Mucosa of rectum (tissue), 2 donors: Measurements from ENCODE around the gene OXLD1.

Experiments
- H3K27ac ChIP-seq, 2 donors: one replicate each; pipeline ENCODE4 v1.7.0; 2013; ENCODE audit warnings: inconsistent platforms in 2 of 2, low read depth in 2 of 2, low read length in 2 of 2
- H3K27me3 ChIP-seq, 2 donors: one replicate each; pipeline ENCODE4 v1.7.0; 2013; ENCODE audit warnings: low read length in 2 of 2; ENCODE audit not compliant: control insufficient read depth in 2 of 2, insufficient read depth in 2 of 2
- H3K36me3 ChIP-seq, 2 donors: one replicate each; pipeline ENCODE4 v1.7.0; 2013; ENCODE audit warnings: low read length in 2 of 2; ENCODE audit not compliant: control insufficient read depth in 2 of 2, insufficient read depth in 2 of 2
- H3K4me1 ChIP-seq, 2 donors: one replicate each; pipeline ENCODE4 v1.7.0; 2013; ENCODE audit warnings: low read length in 2 of 2, mild to moderate bottlenecking in 1 of 2; ENCODE audit not compliant: control insufficient read depth in 2 of 2, insufficient read depth in 2 of 2
- H3K4me3 ChIP-seq, 2 donors: one replicate each; pipeline ENCODE4 v1.7.0; 2013; ENCODE audit warnings: low read length in 2 of 2
- H3K9ac ChIP-seq, 2 donors: one replicate each; pipeline ENCODE4 v1.7.0; 2013; ENCODE audit warnings: low read length in 2 of 2, low read depth in 1 of 2, mild to moderate bottlenecking in 1 of 2
- H3K9me3 ChIP-seq, 2 donors: one replicate each; pipeline ENCODE4 v1.7.0; 2013; ENCODE audit warnings: low read length in 2 of 2; ENCODE audit not compliant: control insufficient read depth in 2 of 2
- donor health status: healthy.
- donor health status: Normal muscosa, but diverticular disease.

Gene OXLD1

DNA sequence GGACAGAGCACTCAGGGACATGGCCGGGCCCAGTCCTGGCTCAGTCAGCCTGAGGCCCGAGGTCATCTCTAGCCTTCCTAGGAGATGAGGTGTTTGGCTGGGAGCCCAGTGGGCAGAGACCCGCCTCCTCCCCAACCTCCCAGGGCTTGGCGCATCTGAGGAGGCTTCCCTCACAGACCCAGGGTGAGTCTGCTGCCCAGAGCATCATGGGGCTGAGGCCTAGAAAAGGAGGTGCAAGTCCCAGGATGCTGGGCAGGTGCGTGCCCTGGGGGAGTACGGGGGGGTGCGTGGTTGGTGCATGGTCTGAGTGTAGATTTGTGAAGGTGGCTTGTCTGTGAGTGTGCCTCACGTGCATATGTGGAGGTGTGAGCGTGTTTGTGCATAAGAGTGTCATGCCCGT, 14.7 kb downstream of the OXLD1 start:
- Histone ChIP-seq H3K27me3 (peaks cover 4% of the 10 kb centered on the region in 2 donors), H3K27ac (no peak overlapping the region), H3K4me3 (no peak overlapping the region)

DNA sequence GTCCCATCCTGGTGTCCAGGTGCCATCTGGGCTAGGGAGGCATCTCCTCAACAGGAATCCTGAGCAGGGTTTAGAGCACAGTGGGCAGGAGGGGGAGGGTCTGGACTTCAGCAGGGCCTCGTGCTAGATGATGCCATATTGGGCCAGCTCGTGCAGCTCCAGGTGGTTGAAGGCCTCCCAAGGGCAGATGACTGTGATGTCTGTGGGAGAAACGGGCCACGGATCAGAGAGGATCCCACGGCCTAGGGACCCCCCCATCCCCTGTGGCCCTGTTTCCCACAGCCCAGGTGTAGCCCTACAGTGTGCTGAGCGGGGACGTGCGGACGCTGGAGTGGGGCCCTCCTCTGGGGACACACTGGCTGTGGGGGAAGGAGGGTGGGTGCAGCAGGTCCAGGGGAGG, 15.5 kb downstream of the OXLD1 start:
- Histone ChIP-seq H3K27ac (no peak overlapping the region), H3K4me1 (no peaks in the 10 kb centered on the region), H3K36me3 (no peaks in the 10 kb centered on the region), H3K4me3 (no peak overlapping the region), H3K27me3 (peaks cover 4% of the 10 kb centered on the region in 2 donors), H3K9ac (no peak overlapping the region), H3K9me3 (no peaks in the 10 kb centered on the region)

More for the DNA sequence above, 14.7 kb downstream of the OXLD1 start:
- Histone ChIP-seq H3K9me3 (no peaks in the 10 kb centered on the region), H3K9ac (no peak overlapping the region), H3K36me3 (no peaks in the 10 kb centered on the region), H3K4me1 (no peaks in the 10 kb centered on the region)

DNA sequence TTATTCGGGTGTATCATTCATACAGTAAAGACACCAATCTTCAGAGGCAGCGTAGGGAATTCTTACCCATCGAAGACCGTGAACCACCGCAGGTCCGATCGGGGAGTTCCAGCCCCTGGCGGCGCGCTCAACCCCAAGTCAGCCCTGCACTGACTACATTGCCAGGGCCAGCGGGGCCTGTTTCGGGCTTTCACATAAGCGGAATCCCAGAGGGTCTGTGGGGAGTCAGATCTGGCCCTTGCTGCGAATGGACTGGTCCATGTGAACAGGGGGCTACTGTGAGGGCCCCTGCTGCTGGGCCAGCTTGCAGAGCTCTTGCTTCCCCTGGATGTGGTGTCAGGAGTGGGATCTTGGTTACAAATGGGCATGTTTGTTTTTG, 17.7 kb downstream of the OXLD1 start:
- Histone ChIP-seq H3K27me3 (peaks cover 4% of the 10 kb centered on the region in 2 donors), H3K4me1 (no peaks in the 10 kb centered on the region), H3K36me3 (no peaks in the 10 kb centered on the region), H3K9ac (no peak overlapping the region), H3K9me3 (no peaks in the 10 kb centered on the region), H3K4me3 (no peak overlapping the region), H3K27ac (no peak overlapping the region)

DNA sequence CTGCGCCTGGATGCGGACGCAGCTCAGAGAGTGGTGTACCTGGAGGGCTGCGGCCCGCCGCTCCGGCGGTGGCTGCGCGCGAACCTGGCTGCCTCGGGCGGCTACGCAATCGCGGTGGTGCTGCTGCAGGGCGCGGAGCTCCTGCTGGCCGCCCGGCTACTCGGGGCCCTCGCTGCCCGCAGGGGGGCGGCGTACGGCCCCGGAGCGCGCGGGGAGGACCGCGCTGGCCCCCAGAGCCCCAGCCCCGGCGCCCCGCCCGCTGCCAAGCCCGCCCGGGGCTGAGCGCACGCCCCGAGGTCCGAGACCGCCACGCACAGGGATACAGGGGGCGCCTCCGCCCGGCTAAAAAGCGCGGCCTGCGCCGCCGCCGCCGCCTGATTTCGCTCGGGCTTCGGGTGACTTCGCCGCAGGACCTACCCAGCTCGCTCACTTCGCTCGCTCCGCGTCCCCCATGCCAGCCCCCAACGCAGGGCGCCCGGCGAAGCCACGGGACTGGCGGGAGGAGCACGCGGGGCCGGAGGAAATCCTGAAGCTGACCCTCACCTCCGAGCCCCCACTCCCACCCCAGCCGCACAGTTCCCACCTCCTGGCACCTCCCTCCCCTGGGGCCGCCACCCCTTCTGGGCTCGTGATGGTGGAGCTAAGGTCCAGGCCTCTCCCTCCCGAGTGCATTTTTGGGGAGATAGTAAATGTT, 18.2 kb downstream of the OXLD1 start:
- H3K4me1 ChIP-seq = no peaks in the 10 kb centered on the region
- H3K9me3 ChIP-seq = no peaks in the 10 kb centered on the region
- H3K9ac ChIP-seq = no peak overlapping the region
- H3K36me3 ChIP-seq = no peaks in the 10 kb centered on the region
- peaks cover 4% of the 10 kb centered on the region in 2 donors for H3K27me3 ChIP-seq
- no peak overlapping the region for H3K27ac ChIP-seq
- H3K4me3 ChIP-seq = no peak overlapping the region

DNA sequence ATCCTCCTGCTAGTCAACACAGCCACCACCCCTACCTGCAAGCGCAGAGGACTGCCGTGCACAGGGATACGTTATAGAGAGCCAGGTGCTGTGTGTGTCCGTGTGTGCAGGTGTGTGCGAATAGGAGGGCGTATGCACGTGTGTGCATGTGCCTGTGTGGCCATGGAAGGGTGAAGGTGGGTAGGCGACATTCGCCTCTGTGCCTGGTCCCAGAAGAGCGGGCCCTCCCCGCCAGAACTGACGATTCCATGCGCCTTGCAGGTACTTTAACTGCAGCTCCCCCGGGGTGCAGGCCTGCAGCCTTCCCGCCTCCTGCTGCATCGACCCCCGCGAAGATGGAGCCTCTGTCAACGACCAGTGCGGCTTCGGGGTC, 18.8 kb downstream of the OXLD1 start:
- Histone ChIP-seq H3K4me1 (no peaks in the 10 kb centered on the region), H3K36me3 (no peaks in the 10 kb centered on the region), H3K27ac (no peak overlapping the region), H3K27me3 (peaks cover 4% of the 10 kb centered on the region in 2 donors), H3K9me3 (no peaks in the 10 kb centered on the region), H3K9ac (no peak overlapping the region), H3K4me3 (no peak overlapping the region)

DNA sequence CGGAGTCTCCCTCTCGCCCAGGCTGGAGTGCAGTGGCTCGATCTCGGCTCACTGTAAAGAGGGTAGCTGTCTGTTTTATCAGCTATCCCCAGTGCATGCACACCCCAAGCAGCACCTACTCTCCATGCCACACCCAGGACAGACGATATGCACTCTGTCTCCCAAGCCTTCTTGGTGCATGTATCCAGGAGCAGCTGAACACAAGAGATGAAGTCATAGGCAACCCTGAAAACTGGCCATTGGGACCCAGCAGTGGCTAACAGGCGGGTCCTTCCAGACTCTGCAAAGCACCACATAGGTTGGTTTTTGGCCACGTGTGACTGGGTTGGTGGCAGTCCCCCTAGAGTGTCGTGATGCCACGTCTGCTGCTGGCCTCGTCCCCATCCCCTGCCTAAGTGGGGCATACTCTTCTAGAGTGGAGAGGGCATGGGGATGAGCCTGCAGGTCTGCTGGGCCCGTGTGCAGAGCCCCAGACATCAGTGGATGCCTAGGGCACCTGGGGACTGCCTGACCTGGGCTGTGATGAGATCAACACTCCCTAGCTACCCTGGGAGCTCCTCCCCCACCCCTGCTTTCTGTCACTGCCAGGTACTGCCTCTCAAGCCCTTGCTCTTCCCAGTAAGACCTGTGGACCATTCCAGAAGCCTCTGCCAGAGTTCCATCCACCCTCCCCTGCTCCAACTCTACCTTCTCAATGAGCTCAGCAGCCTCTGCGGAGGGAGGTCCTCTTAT, 19.4 kb downstream of the OXLD1 start:
- Histone ChIP-seq H3K27me3 (peaks cover 4% of the 10 kb centered on the region in 2 donors), H3K27ac (no peak overlapping the region), H3K36me3 (no peaks in the 10 kb centered on the region), H3K4me1 (no peaks in the 10 kb centered on the region), H3K9me3 (no peaks in the 10 kb centered on the region), H3K4me3 (no peak overlapping the region), H3K9ac (no peak overlapping the region)

DNA sequence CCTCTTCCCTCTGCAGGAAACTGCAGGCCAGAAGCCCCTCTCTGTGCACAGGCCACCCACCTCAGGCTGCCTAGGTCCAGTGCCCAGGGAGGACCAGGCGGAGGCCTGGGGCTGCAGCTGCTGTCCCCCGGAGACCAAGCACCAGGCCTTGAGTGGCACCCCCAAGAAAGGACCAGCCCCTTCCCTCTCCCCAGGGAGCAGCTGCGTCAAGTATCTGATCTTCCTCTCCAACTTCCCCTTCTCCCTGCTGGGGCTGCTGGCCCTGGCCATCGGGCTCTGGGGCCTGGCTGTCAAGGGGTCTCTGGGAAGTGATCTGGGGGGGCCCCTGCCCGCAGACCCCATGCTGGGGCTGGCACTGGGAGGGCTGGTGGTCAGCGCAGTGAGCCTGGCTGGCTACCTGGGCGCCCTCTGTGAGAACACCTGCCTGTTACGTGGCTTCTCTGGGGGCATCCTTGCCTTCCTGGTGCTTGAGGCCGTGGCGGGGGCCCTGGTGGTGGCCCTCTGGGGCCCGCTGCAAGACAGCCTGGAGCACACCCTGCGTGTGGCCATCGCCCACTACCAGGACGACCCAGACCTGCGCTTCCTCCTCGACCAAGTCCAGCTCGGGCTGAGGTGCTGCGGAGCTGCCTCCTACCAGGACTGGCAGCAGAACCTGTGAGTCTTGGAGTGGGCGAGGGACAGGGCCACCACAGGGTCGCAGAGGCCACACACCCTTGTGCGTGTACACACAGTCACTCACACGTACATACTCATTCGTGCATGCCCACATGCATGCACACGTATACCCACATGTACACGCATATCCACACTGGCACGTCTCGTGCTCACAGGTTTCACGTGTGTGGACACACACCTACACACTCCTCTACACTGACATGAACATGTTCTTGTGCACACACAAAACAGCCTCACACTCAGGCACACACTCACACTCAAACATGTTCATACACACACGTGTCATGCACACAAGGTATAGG, 21.1 kb downstream of the OXLD1 start:
- Histone ChIP-seq H3K9me3 (no peaks in the 10 kb centered on the region), H3K27me3 (peaks cover 4% of the 10 kb centered on the region in 2 donors), H3K9ac (no peak overlapping the region), H3K27ac (no peak overlapping the region), H3K4me3 (no peak overlapping the region), H3K4me1 (no peaks in the 10 kb centered on the region), H3K36me3 (no peaks in the 10 kb centered on the region)

DNA sequence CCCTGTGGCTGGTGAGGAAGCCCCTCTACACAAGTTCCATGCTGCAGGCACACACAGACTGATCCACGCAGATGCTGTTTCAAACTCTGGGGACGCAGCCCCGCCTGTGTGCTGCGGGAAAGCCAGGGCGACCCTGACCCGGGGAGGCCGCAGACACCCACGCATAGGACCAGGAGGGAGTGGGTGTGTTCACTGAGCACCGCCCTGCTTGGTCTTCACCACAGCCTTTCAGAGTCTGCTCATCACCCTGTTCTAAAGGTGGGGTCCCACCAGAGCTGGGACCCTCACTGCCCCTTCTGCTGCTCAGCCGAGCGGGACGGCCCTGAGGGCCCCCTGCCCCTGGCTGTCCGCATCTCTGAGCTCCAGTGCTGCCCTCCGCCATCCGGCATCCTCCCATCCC, 21.9 kb downstream of the OXLD1 start:
- H3K36me3 ChIP-seq = no peaks in the 10 kb centered on the region
- H3K4me3 ChIP-seq = no peak overlapping the region
- H3K27me3 ChIP-seq = peaks cover 4% of the 10 kb centered on the region in 2 donors
- H3K27ac ChIP-seq = no peak overlapping the region
- no peak overlapping the region for H3K9ac ChIP-seq
- H3K4me1 ChIP-seq = no peaks in the 10 kb centered on the region
- H3K9me3 ChIP-seq = no peaks in the 10 kb centered on the region

DNA sequence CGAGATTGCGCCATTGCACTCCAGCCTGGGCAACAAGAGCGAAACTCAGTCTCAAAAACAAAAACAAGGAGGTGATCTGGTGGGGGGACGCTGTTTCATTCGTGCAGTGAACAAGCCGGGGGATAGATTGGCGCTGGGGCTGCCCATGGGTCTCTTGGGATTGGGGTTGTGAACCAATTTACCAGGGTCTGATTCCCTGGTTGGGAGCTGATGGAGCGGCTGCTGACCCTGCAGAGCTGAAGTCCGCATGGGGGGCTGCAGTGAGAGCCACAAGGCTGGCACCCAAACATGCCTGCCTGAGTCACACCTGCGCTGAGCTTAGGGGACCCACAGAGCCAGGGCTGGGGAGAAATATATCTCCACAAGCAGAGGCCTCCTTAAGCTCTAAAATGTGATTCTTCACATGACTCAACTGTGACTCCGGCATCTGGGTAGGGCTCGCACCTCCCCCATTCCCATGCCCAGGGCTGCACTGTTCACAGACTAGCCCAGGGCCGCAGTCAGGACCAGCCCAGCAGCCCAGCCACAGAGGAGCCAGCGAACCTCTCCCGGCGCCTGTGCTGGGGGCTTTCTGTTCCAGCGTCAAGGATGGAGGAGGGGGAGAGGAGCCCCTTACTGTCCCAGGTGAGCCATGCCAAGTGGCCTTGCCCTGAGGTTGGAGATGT, 24.4 kb downstream of the OXLD1 start:
- H3K36me3 ChIP-seq = no peaks in the 10 kb centered on the region
- no peaks in the 10 kb centered on the region for H3K4me1 ChIP-seq
- H3K27ac ChIP-seq = no peak overlapping the region
- no peak overlapping the region for H3K4me3 ChIP-seq
- H3K9me3 ChIP-seq = no peaks in the 10 kb centered on the region
- H3K27me3 ChIP-seq = no peaks in the 10 kb centered on the region
- H3K9ac ChIP-seq = no peak overlapping the region
